GM12873 (cell line): ENCODE results near the gene HOXD8.

Experiments
- CTCF ChIP-seq: IDR thresholded peaks from 2 replicates; pipeline ENCODE4 v1.5.1; 2012; ENCODE audit warnings: low read depth, mild to moderate bottlenecking, moderate library complexity, low read length, control low read depth; ENCODE audit not compliant: insufficient read depth; ENCODE audit errors: missing control alignments

The HOXD8 gene

GRCh38 chr2:176102309-176102866 is 27.1 kb upstream of the HOXD8 start:
- no peak for TF ChIP-seq CTCF

- no peak for TF ChIP-seq CTCF
These were observed 26.3 kb upstream of the HOXD8 start for GRCh38 chr2:176103194-176103593.

GRCh38 chr2:176103742-176104315 is 25.7 kb upstream of the HOXD8 start:
- TF ChIP-seq CTCF, result no peak

- TF ChIP-seq CTCF, result no peak
These were observed 25.0 kb upstream of the HOXD8 start for GRCh38 chr2:176104316-176105077.

- no peak for TF ChIP-seq CTCF
These were observed 24.3 kb upstream of the HOXD8 start for GRCh38 chr2:176105078-176105729.

GRCh38 chr2:176105730-176106580 is 23.6 kb upstream of the HOXD8 start:
- TF ChIP-seq CTCF, result no peak
